H1 (cell line): ENCODE measurements around the gene CD79A. TPM values are rescaled to one million over a fixed set of nuclear protein-coding genes. Genes with fewer than 3 reads are reported as not detected.

ENCODE experiments used
- CTCF ChIA-PET: fragments of 300-600 bp; sonication (Branson Sonifier 250); formaldehyde crosslinking; loops from one replicate; lab custom pipeline; 2021; ENCODE audit not compliant: partially characterized antibody; lab: Charles Lee
- POLR2A ChIA-PET: fragments of 300-600 bp; sonication (Branson Sonifier 250); formaldehyde crosslinking; loops from one replicate; lab custom pipeline; 2021; ENCODE audit warnings: inconsistent platforms; ENCODE audit not compliant: partially characterized antibody; lab: Charles Lee
- DNase-seq, 2 experiments: peaks; one replicate each; pipeline versions ENCODE4 v3.0.0 to v3.0.0-alpha.2; 2010 to 2022; ENCODE audit warnings: low spot score in 2 of 2, low read depth in 1 of 2, mixed read lengths in 1 of 2
- FAIRE-seq: peaks from 2 replicates; lab custom pipeline; 2011; peaks lifted over from hg19 to GRCh38; lab: Jason Lieb, UNC
- H2AFZ ChIP-seq: 2 replicates; pipeline ENCODE4 v1.8.1; 2012; ENCODE audit warnings: low read length, inconsistent platforms
- H2AK5ac ChIP-seq: 2 replicates; pipeline ENCODE4 v1.6.1; 2013; ENCODE audit warnings: low read depth, low read length
- H2BK120ac ChIP-seq: replicated peaks from 2 replicates; pipeline ENCODE3; 2013; ENCODE audit warnings: low read depth, low read length, inconsistent platforms
- H2BK12ac ChIP-seq: 2 replicates; pipeline ENCODE4 v1.6.1; 2013; ENCODE audit warnings: low read depth, low read length
- H2BK15ac ChIP-seq: 2 replicates; pipeline ENCODE4 v1.6.1; 2013; ENCODE audit warnings: low read length
- H2BK20ac ChIP-seq: 2 replicates; pipeline ENCODE4 v1.6.1; 2013; ENCODE audit warnings: low read length
- H2BK5ac ChIP-seq: 2 replicates; pipeline ENCODE4 v1.6.1; 2013; ENCODE audit warnings: low read depth, low read length
- H3K14ac ChIP-seq: 2 replicates; pipeline ENCODE4 v1.6.1; 2013; ENCODE audit warnings: inconsistent platforms; ENCODE audit not compliant: insufficient read length
- H3K18ac ChIP-seq: 2 replicates; pipeline ENCODE4 v1.6.1; 2013; ENCODE audit warnings: low read length; ENCODE audit errors: extremely low read depth
- H3K23ac ChIP-seq: 2 replicates; pipeline ENCODE4 v1.6.1; 2013; ENCODE audit warnings: inconsistent platforms; ENCODE audit not compliant: insufficient read length
- H3K23me2 ChIP-seq: 2 replicates; pipeline ENCODE4 v1.6.1; 2013; ENCODE audit warnings: low read depth, low read length
- H3K27ac ChIP-seq: 2 replicates; pipeline ENCODE4 v1.6.1; 2011; ENCODE audit warnings: low read depth, low read length, inconsistent platforms
- H3K27me3 ChIP-seq, 4 experiments: replicated peaks in 1 of 4; 1 replicate in 1 of 4; 2 replicates in 3 of 4; pipeline versions ENCODE4 v1.6.1 to v1.8.1; 2011 to 2013; ENCODE audit warnings: low read length in 3 of 4, mild to moderate bottlenecking in 3 of 4, inconsistent platforms in 2 of 4, mixed read lengths in 2 of 4, moderate library complexity in 1 of 4; ENCODE audit not compliant: control insufficient read depth in 3 of 4, insufficient read depth in 3 of 4; ENCODE audit errors: extremely low read depth in 1 of 4
- H3K36me3 ChIP-seq, 4 experiments: 2 replicates each; pipeline versions ENCODE4 v1.6.1 to v1.8.1; 2011 to 2013; ENCODE audit warnings: mild to moderate bottlenecking in 4 of 4, low read length in 3 of 4, moderate library complexity in 2 of 4, control low read depth in 1 of 4, inconsistent platforms in 1 of 4; ENCODE audit not compliant: insufficient read depth in 4 of 4, control insufficient read depth in 2 of 4
- H3K4ac ChIP-seq: replicated peaks from 2 replicates; pipeline ENCODE3; 2013; ENCODE audit warnings: low read length, low read depth, mixed read lengths, inconsistent platforms; ENCODE audit not compliant: insufficient read length
- H3K4me1 ChIP-seq, 4 experiments: replicated peaks in 1 of 4; 1 replicate in 1 of 4; 2 replicates in 3 of 4; pipeline versions ENCODE4 v1.6.1 to v1.8.1; 2011 to 2013; ENCODE audit warnings: low read length in 3 of 4, inconsistent platforms in 2 of 4, mixed read lengths in 1 of 4; ENCODE audit not compliant: insufficient read depth in 4 of 4, control insufficient read depth in 3 of 4
- H3K4me2 ChIP-seq, 2 experiments: 2 replicates each; pipeline versions ENCODE4 v1.6.1 to v1.8.1; 2011 to 2013; ENCODE audit warnings: low read depth in 2 of 2, low read length in 2 of 2, control low read depth in 1 of 2, inconsistent platforms in 1 of 2, mild to moderate bottlenecking in 1 of 2; ENCODE audit not compliant: insufficient read depth in 1 of 2
- H3K4me3 ChIP-seq, 4 experiments: fragments of 200-600, 300-600 bp in 1 of 4; sonication (generic), shearing (Covaris generic), sonication (Bioruptor Twin) in 1 of 4; 2 replicates each; pipeline versions ENCODE4 v1.5.1 to v1.8.1; 2011 to 2016; ENCODE audit warnings: low read length in 4 of 4, low read depth in 3 of 4, control low read depth in 2 of 4, inconsistent platforms in 2 of 4, mild to moderate bottlenecking in 2 of 4, mixed read lengths in 1 of 4, moderate library complexity in 1 of 4; ENCODE audit not compliant: insufficient read depth in 2 of 4; ENCODE audit errors: extremely low read depth in 1 of 4
- H3K56ac ChIP-seq: replicated peaks from 2 replicates; pipeline ENCODE3; 2013; ENCODE audit warnings: low read depth, mild to moderate bottlenecking, mixed read lengths, low read length, inconsistent platforms; ENCODE audit not compliant: insufficient read length
- H3K79me1 ChIP-seq: 2 replicates; pipeline ENCODE4 v1.6.1; 2013; ENCODE audit warnings: low read depth, low read length, control low read depth
- H3K79me2 ChIP-seq, 2 experiments: 2 replicates each; pipeline versions ENCODE4 v1.6.1 to v1.8.1; 2012 to 2013; ENCODE audit warnings: low read length in 2 of 2, mild to moderate bottlenecking in 2 of 2, inconsistent platforms in 1 of 2; ENCODE audit not compliant: insufficient read depth in 2 of 2, control insufficient read depth in 1 of 2
- H3K9ac ChIP-seq, 4 experiments: replicated peaks in 1 of 4; 1 replicate in 1 of 4; 2 replicates in 3 of 4; pipeline versions ENCODE4 v1.6.1 to v1.8.1; 2011 to 2013; ENCODE audit warnings: low read depth in 3 of 4, low read length in 3 of 4, control low read depth in 2 of 4, mild to moderate bottlenecking in 2 of 4, moderate library complexity in 2 of 4, inconsistent platforms in 1 of 4; ENCODE audit errors: extremely low read depth in 1 of 4
- H3K9me3 ChIP-seq, 2 experiments: 2 replicates each; pipeline versions ENCODE4 v1.6.1 to v1.8.1; 2012 to 2013; ENCODE audit warnings: mild to moderate bottlenecking in 2 of 2, moderate library complexity in 2 of 2, control low read depth in 1 of 2, inconsistent platforms in 1 of 2, low read depth in 1 of 2, low read length in 1 of 2, mixed read lengths in 1 of 2; ENCODE audit not compliant: insufficient read depth in 2 of 2
- H4K20me1 ChIP-seq, 2 experiments: replicated peaks in 1 of 2; 2 replicates each; pipeline versions ENCODE3 to v1.8.1; 2011 to 2013; ENCODE audit warnings: inconsistent platforms in 2 of 2, low read length in 2 of 2, mild to moderate bottlenecking in 1 of 2; ENCODE audit not compliant: insufficient read depth in 2 of 2, control insufficient read depth in 1 of 2
- H4K5ac ChIP-seq: 2 replicates; pipeline ENCODE4 v1.6.1; 2013; ENCODE audit warnings: low read length, low read depth, mixed read lengths, inconsistent platforms; ENCODE audit not compliant: insufficient read length
- H4K8ac ChIP-seq: 2 replicates; pipeline ENCODE4 v1.8.0; 2013; ENCODE audit warnings: mild to moderate bottlenecking, moderate library complexity, low read length, inconsistent platforms; ENCODE audit not compliant: insufficient read depth; ENCODE audit errors: extremely low read depth
- H4K91ac ChIP-seq: replicated peaks from 2 replicates; pipeline ENCODE3; 2013; ENCODE audit warnings: low read length, mixed read lengths, inconsistent platforms; ENCODE audit not compliant: insufficient read length
- ASH2L ChIP-seq: fragments of 200-600, 300-600 bp; sonication (generic); IDR thresholded peaks from one replicate; pipeline ENCODE4 v1.7.1; 2017; ENCODE audit warnings: low read length
- EGR1 ChIP-seq: IDR thresholded peaks from 2 replicates; pipeline ENCODE4 v1.6.1; 2011; ENCODE audit warnings: low read depth, low read length, borderline replicate concordance
- HDAC6 ChIP-seq: IDR thresholded peaks from one replicate; pipeline ENCODE4 v1.7.1; 2012; ENCODE audit warnings: low read depth, mild to moderate bottlenecking, inconsistent platforms, low read length, moderate library complexity
- NANOG ChIP-seq: IDR thresholded peaks from 2 replicates; pipeline ENCODE4 v1.6.1; 2011; ENCODE audit warnings: low read length, low read depth, mild to moderate bottlenecking, inconsistent platforms; ENCODE audit not compliant: insufficient read depth, poor library complexity, severe bottlenecking
- POU5F1 ChIP-seq: IDR thresholded peaks from 2 replicates; pipeline ENCODE4 v1.6.1; 2011; ENCODE audit warnings: low read depth, mild to moderate bottlenecking, low read length, moderate library complexity
- RFX5 ChIP-seq: IDR thresholded peaks from 2 replicates; pipeline ENCODE4 v1.6.1; 2011; ENCODE audit warnings: low read depth, low read length, improper control_type of control experiment, borderline replicate concordance
- SAP30 ChIP-seq: fragments of 300-600 bp; sonication (generic); IDR thresholded peaks from 2 replicates; pipeline ENCODE4 v1.7.1; 2012; ENCODE audit warnings: low read length, moderate library complexity, mild to moderate bottlenecking, inconsistent platforms; ENCODE audit not compliant: insufficient read depth, insufficient replicate concordance
- SIRT6 ChIP-seq: IDR thresholded peaks from one replicate; pipeline ENCODE4 v1.7.1; 2012; ENCODE audit warnings: low read length, inconsistent platforms
- WGBS, 2 experiments: shearing (Covaris generic) in 1 of 2; methylation state at CpG; one replicate each; pipeline versions ENCODE4 v1.1.6 to v1.1.7; 2013 to 2015; ENCODE audit warnings: low lambda C conversion rate in 2 of 2, mixed read lengths in 2 of 2, inconsistent platforms in 1 of 2, low coverage in 1 of 2, missing lambda C conversion rate in 1 of 2; ENCODE audit not compliant: insufficient replicate concordance in 2 of 2, insufficient coverage in 1 of 2, insufficient read length in 1 of 2; ENCODE audit errors: extremely low coverage in 1 of 2, missing lambda C conversion rate in 1 of 2; 5-methylcytosine and 5-hydroxymethylcytosine counted together
- polyA plus RNA-seq, 7 experiments: library from polyadenylated mRNA; depleted of rRNA in 3 of 7; stranded (reverse) in 5 of 7; unstranded in 2 of 7; fragments of >200 nt in 5 of 7; fragments of 200-250 nt in 2 of 7; gene quantifications; 1 replicate in 5 of 7; 2 replicates in 1 of 7; 4 replicates in 1 of 7; pipeline versions ENCODE4 v1.2.1 to v1.2.3, GENCODE V29; 2011 to 2013; ENCODE audit warnings: missing spikeins in 2 of 7, mixed read lengths in 2 of 7
- total RNA-seq: library from RNA; stranded (reverse); fragmentation: NEBNext Ultra II Directional; extraction: Animal tissue kit (Norgen Biotek cat#: 25700); gene quantifications from 2 replicates; pipeline ENCODE4 v1.2.1, GENCODE V29; 2021
- TF ChIP-seq, protein P1 (sequence below): IDR thresholded peaks from 2 replicates; pipeline ENCODE4 v1.6.1; 2012; ENCODE audit warnings: inconsistent platforms

CD79A gene
- total and polyA plus RNA-seq, 2 of the 8 experiments (the other 6 are each of a cell fraction or from before 2014, with no cell fraction given) = 0.54 to 0.77 TPM

DNA sequence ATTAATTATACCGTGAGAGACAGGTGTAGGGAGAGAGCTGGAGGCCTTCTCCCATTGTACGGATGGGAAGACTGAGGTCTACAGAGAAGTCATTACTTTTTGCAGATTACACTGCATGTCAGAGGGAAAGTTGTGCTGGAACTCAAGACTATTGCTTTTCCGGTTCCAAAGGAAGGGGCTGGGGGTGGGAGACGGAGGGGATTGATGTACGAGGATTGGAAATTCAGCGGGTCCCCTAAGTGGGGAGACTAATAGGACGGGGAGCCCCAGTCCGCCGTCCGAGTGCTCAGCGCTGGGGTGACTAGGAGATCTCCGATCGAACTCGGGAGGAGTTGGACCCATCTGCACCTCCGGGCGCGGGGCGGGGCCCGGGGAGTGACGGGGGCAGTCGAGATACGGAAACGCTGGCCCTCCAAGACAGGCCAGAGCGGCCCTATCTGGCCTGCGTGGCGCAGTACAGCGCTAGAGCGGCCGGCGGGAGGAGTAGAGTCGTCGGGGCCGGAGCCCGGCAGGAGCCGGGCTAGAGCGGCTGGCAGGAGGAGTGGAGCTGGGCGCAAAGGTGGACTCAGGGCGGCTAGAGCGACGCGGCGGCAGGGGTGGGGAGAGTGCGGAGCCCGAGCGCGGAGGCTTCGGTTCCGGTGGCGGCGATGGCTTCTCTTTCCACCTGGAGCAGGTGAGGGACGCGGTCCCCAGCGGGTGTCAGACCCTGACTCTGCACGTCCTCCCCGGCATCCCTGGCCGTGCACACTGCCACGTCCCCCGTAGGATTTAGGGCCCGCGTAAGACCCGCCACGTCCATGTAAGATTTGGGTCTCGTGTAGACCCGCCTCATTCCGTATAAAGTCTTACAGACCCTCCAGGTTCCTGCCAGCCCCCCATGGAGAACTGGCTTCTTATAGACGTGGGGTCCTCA lies 7.0 kb downstream of the CD79A start:
- no peak overlapping the region for H3K27ac ChIP-seq
- H4K20me1 ChIP-seq = peaks cover 3 to 6% of the 10 kb centered on the region in 2 experiments
- H3K23me2 ChIP-seq = peaks cover 16% of the 10 kb centered on the region; the same call in 1 of the 2 replicates
- no peak for TF ChIP-seq SAP30
- no peak for TF ChIP-seq SIRT6
- TF ChIP-seq NANOG = no peak
- 0 out of 2 replicates have a peak, but pooled peaks have one; percentile 8 for TF ChIP-seq RFX5
- TF ChIP-seq ASH2L = peak; percentile 75
- TF ChIP-seq, protein P1, sequence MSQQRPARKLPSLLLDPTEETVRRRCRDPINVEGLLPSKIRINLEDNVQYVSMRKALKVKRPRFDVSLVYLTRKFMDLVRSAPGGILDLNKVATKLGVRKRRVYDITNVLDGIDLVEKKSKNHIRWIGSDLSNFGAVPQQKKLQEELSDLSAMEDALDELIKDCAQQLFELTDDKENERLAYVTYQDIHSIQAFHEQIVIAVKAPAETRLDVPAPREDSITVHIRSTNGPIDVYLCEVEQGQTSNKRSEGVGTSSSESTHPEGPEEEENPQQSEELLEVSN = no peak
- no peak for TF ChIP-seq POU5F1
- TF ChIP-seq EGR1 = peak; percentile 99
- no peak for TF ChIP-seq HDAC6

More for the DNA sequence above, 7.0 kb downstream of the CD79A start:
- H3K4ac ChIP-seq = no peak overlapping the region
- H2BK15ac ChIP-seq = no peak overlapping the region
- no peak overlapping the region for H2BK120ac ChIP-seq
- no peak overlapping the region for H4K5ac ChIP-seq
- H4K91ac ChIP-seq = peak overlapping the region; percentile 49
- 1% methylated on average over 56 of the region's 66 CpGs; no CpG with 5 or more reads in 1 of the 2 experiments for WGBS, 2 experiments
- peaks cover 0 to 3% of the 10 kb centered on the region in 2 experiments; a peak in 1 of 4 replicates for H3K79me2 ChIP-seq
- H3K18ac ChIP-seq = peak overlapping the region; percentile 13; the same call in 1 of the 2 replicates
- POLR2A ChIA-PET = interaction anchor here (0.6 to 13.9 kb wide), 10 partner anchors 10 to 457 kb away, joined by 3 to 298 read pairs (median 3); partner anchors contain the start of genes B3GNT8 and RPS19
- no peak overlapping the region for H3K14ac ChIP-seq
- peaks cover 1 to 18% (median 17%) of the 10 kb centered on the region in 4 experiments; a peak in 6 of 7 replicates for H3K27me3 ChIP-seq
- no peak overlapping the region for H3K23ac ChIP-seq
- H2AFZ ChIP-seq = 0 out of 2 replicates have a peak overlapping the region, but pooled peaks have one; percentile 74
- H4K8ac ChIP-seq = no peak overlapping the region; the same call in 1 of the 2 replicates
- peaks cover 0 to 2% (median 0%) of the 10 kb centered on the region in 4 experiments; a peak in 1 of 8 replicates for H3K36me3 ChIP-seq
- FAIRE-seq = no peak
- no peaks in the 10 kb centered on the region for H3K9me3 ChIP-seq
- CTCF ChIA-PET = interaction anchor here (0.6 to 4.3 kb wide), 7 partner anchors 10 to 74 kb away, joined by 3 to 26 read pairs (median 3); partner anchors contain the start of genes ERFL and RABAC1
- H2AK5ac ChIP-seq = no peak overlapping the region
- H2BK20ac ChIP-seq = no peak overlapping the region
- DNase-seq = peak; percentile 90 to 95
- no peak overlapping the region for H2BK5ac ChIP-seq
- no peak overlapping the region for H2BK12ac ChIP-seq
- peaks cover 2% of the 10 kb centered on the region; the same call in 1 of the 2 replicates for H3K79me1 ChIP-seq
- H3K4me3 ChIP-seq = peak overlapping the region; percentile 81 to 97 (median 91)
- H3K4me1 ChIP-seq = peaks cover 3 to 21% (median 12%) of the 10 kb centered on the region in 4 experiments
- peak overlapping the region; percentile 62 for H3K56ac ChIP-seq
- H3K4me2 ChIP-seq = peak overlapping the region; percentile 89
- peak overlapping the region; percentile 42 to 80 (median 50); a peak in 6 of 7 replicates for H3K9ac ChIP-seq
